ENCODE data around the gene UCP2. TPM values are rescaled to one million over a fixed set of nuclear protein-coding genes. Genes with fewer than 3 reads are reported as not detected.
"Not testable (repeated sequence)": the region's sequence is repeated elsewhere in the genome, so short reads cannot be mapped to it uniquely, and the experiment has no call there.

UCP2 gene
- total RNA-seq, 2 donors from 2014 or later: 42.0 to 57.7 TPM

GRCh38 chr11:73942010-73942409 lies 40.6 kb downstream of the UCP2 start:
- H3K4me1 ChIP-seq (ENCODE audit: control insufficient read depth in 1 of 2, low read depth in 2 of 2): peaks cover 3 to 7% of the 10 kb centered on the region in 2 donors
- TF ChIP-seq CTCF (IDR thresholded peaks at IDR 0.05): no peak
- no peaks in the 10 kb centered on the region for H3K36me3 ChIP-seq
- ATAC-seq (ENCODE audit: insufficient number of reproducible peaks, low FRiP score, low read depth): no peak
- no peak for DNase-seq (ENCODE audit: low spot score)
- H3K9me3 ChIP-seq: no peaks in the 10 kb centered on the region
- H3K27me3 ChIP-seq (replicated peaks; ENCODE audit: insufficient read depth): no peaks in the 10 kb centered on the region
- no peak overlapping the region for H3K27ac ChIP-seq
- no peak overlapping the region for H3K4me3 ChIP-seq

GRCh38 chr11:73940801-73941570 lies 41.7 kb downstream of the UCP2 start:
- no peak overlapping the region for H3K27ac ChIP-seq
- TF ChIP-seq CTCF (IDR thresholded peaks at IDR 0.05): no peak
- no peaks in the 10 kb centered on the region for H3K36me3 ChIP-seq
- H3K4me3 ChIP-seq: no peak overlapping the region
- no peak for ATAC-seq (ENCODE audit: insufficient number of reproducible peaks, low FRiP score, low read depth)
- peaks cover 3 to 7% of the 10 kb centered on the region in 2 donors for H3K4me1 ChIP-seq (ENCODE audit: control insufficient read depth in 1 of 2, low read depth in 2 of 2)
- H3K27me3 ChIP-seq (replicated peaks; ENCODE audit: insufficient read depth): no peaks in the 10 kb centered on the region
- DNase-seq (ENCODE audit: low spot score): no peak
- no peaks in the 10 kb centered on the region for H3K9me3 ChIP-seq

GRCh38 chr11:73939096-73939495 lies 43.5 kb downstream of the UCP2 start:
- Histone ChIP-seq H3K36me3 (no peaks in the 10 kb centered on the region), H3K27ac (no peak overlapping the region), H3K27me3 (replicated peaks; ENCODE audit: insufficient read depth) (no peaks in the 10 kb centered on the region), H3K4me1 (ENCODE audit: control insufficient read depth in 1 of 2, low read depth in 2 of 2) (peaks cover 3 to 7% of the 10 kb centered on the region in 2 donors), H3K4me3 (no peak overlapping the region), H3K9me3 (no peaks in the 10 kb centered on the region)
- no peak for ATAC-seq (ENCODE audit: insufficient number of reproducible peaks, low FRiP score, low read depth)
- no peak for DNase-seq (ENCODE audit: low spot score)
- TF ChIP-seq CTCF (IDR thresholded peaks at IDR 0.05): no peak

- H3K4me1 ChIP-seq (ENCODE audit: control insufficient read depth in 1 of 2, low read depth in 2 of 2); H3K36me3 ChIP-seq; H3K27me3 ChIP-seq (replicated peaks; ENCODE audit: insufficient read depth); DNase-seq (ENCODE audit: low spot score); H3K4me3 ChIP-seq; ATAC-seq (ENCODE audit: insufficient number of reproducible peaks, low FRiP score, low read depth); H3K9me3 ChIP-seq; H3K27ac ChIP-seq: not testable (repeated sequence)
Observed at GRCh38 chr11:73936047-73936446, 46.6 kb downstream of the UCP2 start.

- no peaks in the 10 kb centered on the region for H3K4me1 ChIP-seq (ENCODE audit: control insufficient read depth in 1 of 2, low read depth in 2 of 2)
- no peak for DNase-seq (ENCODE audit: low spot score)
- no peaks in the 10 kb centered on the region for H3K27me3 ChIP-seq (replicated peaks; ENCODE audit: insufficient read depth)
- H3K36me3 ChIP-seq: peaks cover 12% of the 10 kb centered on the region
- no peak for TF ChIP-seq CTCF (IDR thresholded peaks at IDR 0.05)
- ATAC-seq (ENCODE audit: insufficient number of reproducible peaks, low FRiP score, low read depth): no peak
- no peak overlapping the region for H3K4me3 ChIP-seq
- H3K9me3 ChIP-seq: no peaks in the 10 kb centered on the region
- H3K27ac ChIP-seq: no peak overlapping the region
Observed at GRCh38 chr11:73932781-73933180, 49.9 kb downstream of the UCP2 start.

- no peaks in the 10 kb centered on the region for H3K4me1 ChIP-seq (ENCODE audit: control insufficient read depth in 1 of 2, low read depth in 2 of 2)
- ATAC-seq (ENCODE audit: insufficient number of reproducible peaks, low FRiP score, low read depth): no peak
- H3K9me3 ChIP-seq: no peaks in the 10 kb centered on the region
- H3K27ac ChIP-seq: no peak overlapping the region
- no peak for DNase-seq (ENCODE audit: low spot score)
- no peak for TF ChIP-seq CTCF (IDR thresholded peaks at IDR 0.05)
- peaks cover 16% of the 10 kb centered on the region for H3K36me3 ChIP-seq
- H3K4me3 ChIP-seq: no peak overlapping the region
- no peaks in the 10 kb centered on the region for H3K27me3 ChIP-seq (replicated peaks; ENCODE audit: insufficient read depth)
Observed at GRCh38 chr11:73931951-73932350, 50.7 kb downstream of the UCP2 start.
